DOHH2 (cell line): ENCODE measurements around the gene OSBPL10.

ENCODE experiments used
- H3F3A ChIP-seq: fragments of 200-600 bp; sonication (generic), shearing (Covaris generic); 2 replicates; pipeline ENCODE4 v1.6.0; 2016; ENCODE audit warnings: antibody characterized with exemption, mild to moderate bottlenecking; ENCODE audit not compliant: control insufficient read depth, insufficient read depth
- H3K27ac ChIP-seq: fragments of 200-600 bp; sonication (generic); 2 replicates; pipeline ENCODE4 v1.5.1; 2014; ENCODE audit warnings: low read depth, mild to moderate bottlenecking, low read length, moderate library complexity
- H3K27me3 ChIP-seq: fragments of 200-600 bp; sonication (generic); 2 replicates; pipeline ENCODE4 v1.6.1; 2014; ENCODE audit warnings: mild to moderate bottlenecking, low read length, mixed read lengths; ENCODE audit not compliant: control insufficient read depth
- H3K36me3 ChIP-seq: fragments of 200-600 bp; sonication (generic); 2 replicates; pipeline ENCODE4 v1.6.1; 2014; ENCODE audit warnings: mild to moderate bottlenecking, low read length, moderate library complexity, mixed read lengths; ENCODE audit not compliant: control insufficient read depth
- H3K4me1 ChIP-seq: fragments of 200-600 bp; sonication (generic); 2 replicates; pipeline ENCODE4 v1.6.1; 2014; ENCODE audit warnings: mild to moderate bottlenecking, low read length, mixed read lengths; ENCODE audit not compliant: control insufficient read depth
- H3K4me2 ChIP-seq: fragments of 200-600 bp; sonication (generic); 2 replicates; pipeline ENCODE4 v1.6.0; 2014; ENCODE audit warnings: mild to moderate bottlenecking, low read length, moderate library complexity
- H3K4me3 ChIP-seq: fragments of 200-600 bp; sonication (generic); 2 replicates; pipeline ENCODE4 v1.5.1; 2014; ENCODE audit warnings: mild to moderate bottlenecking, low read length, mixed read lengths
- H3K79me2 ChIP-seq: fragments of 200-600 bp; sonication (generic); 2 replicates; pipeline ENCODE4 v1.6.1; 2014; ENCODE audit warnings: mild to moderate bottlenecking, low read length, mixed read lengths; ENCODE audit not compliant: control insufficient read depth
- H3K9me2 ChIP-seq: fragments of 200-600 bp; sonication (generic); replicated peaks from 2 replicates; pipeline ENCODE4 v1.6.1; 2014; ENCODE audit warnings: mild to moderate bottlenecking, low read length, mixed read lengths; ENCODE audit not compliant: control insufficient read depth
- H3K9me3 ChIP-seq: fragments of 200-600 bp; sonication (generic); 2 replicates; pipeline ENCODE4 v1.6.1; 2014; ENCODE audit warnings: antibody characterized with exemption, low read length, mixed read lengths; ENCODE audit not compliant: control insufficient read depth, insufficient read depth
- H4K20me1 ChIP-seq: fragments of 200-600 bp; sonication (generic); 2 replicates; pipeline ENCODE4 v1.6.0; 2014; ENCODE audit warnings: low read depth, mild to moderate bottlenecking, antibody characterized with exemption, low read length, moderate library complexity; ENCODE audit not compliant: control insufficient read depth, insufficient read depth
- CTCF ChIP-seq: fragments of 200-600 bp; sonication (generic); IDR thresholded peaks from one replicate; pipeline ENCODE4 v1.5.1; 2014; ENCODE audit warnings: antibody characterized with exemption, mild to moderate bottlenecking, low read depth, low read length; ENCODE audit not compliant: poor library complexity, severe bottlenecking
- EZH2phosphoT487 ChIP-seq: fragments of 200-600 bp; sonication (generic); IDR thresholded peaks from 2 replicates; pipeline ENCODE4 v1.6.1; 2017; ENCODE audit warnings: borderline replicate concordance, mild to moderate bottlenecking, antibody characterized with exemption, low read length, moderate library complexity, mixed read lengths

The OSBPL10 gene

GRCh38 chr3:31848163-31848818 lies 132.8 kb downstream of the OSBPL10 start:
- H3K4me1 ChIP-seq: peaks cover 73% of the 10 kb centered on the region
- H3K9me2 ChIP-seq: no peaks in the 10 kb centered on the region
- no peaks in the 10 kb centered on the region for H3K27me3 ChIP-seq
- H3K36me3 ChIP-seq: peaks cover 66% of the 10 kb centered on the region
- no peaks in the 10 kb centered on the region for H3F3A ChIP-seq
- H3K4me2 ChIP-seq: no peak overlapping the region
- H4K20me1 ChIP-seq: no peaks in the 10 kb centered on the region; the same call in 1 of the 2 replicates
- H3K27ac ChIP-seq: no peak overlapping the region
- H3K79me2 ChIP-seq: peaks cover 96% of the 10 kb centered on the region
- H3K4me3 ChIP-seq: no peak overlapping the region
- TF ChIP-seq EZH2phosphoT487: no peak
- no peak for TF ChIP-seq CTCF
- H3K9me3 ChIP-seq: no peaks in the 10 kb centered on the region

GRCh38 chr3:31847760-31848159 lies 133.3 kb downstream of the OSBPL10 start:
- TF ChIP-seq CTCF (no peak), EZH2phosphoT487 (no peak)
- Histone ChIP-seq H3K4me1 (peaks cover 68% of the 10 kb centered on the region), H3K79me2 (peaks cover 96% of the 10 kb centered on the region), H3K4me2 (no peak overlapping the region), H3K27ac (no peak overlapping the region), H3K9me2 (no peaks in the 10 kb centered on the region), H3F3A (no peaks in the 10 kb centered on the region), H3K9me3 (no peaks in the 10 kb centered on the region), H4K20me1 (no peaks in the 10 kb centered on the region; the same call in 1 of the 2 replicates), H3K36me3 (peaks cover 66% of the 10 kb centered on the region), H3K4me3 (no peak overlapping the region), H3K27me3 (no peaks in the 10 kb centered on the region)

- Histone ChIP-seq H4K20me1 (peaks cover 1% of the 10 kb centered on the region; the same call in 1 of the 2 replicates), H3K9me3 (no peaks in the 10 kb centered on the region), H3K4me3 (no peak overlapping the region), H3K27me3 (no peaks in the 10 kb centered on the region), H3F3A (no peaks in the 10 kb centered on the region), H3K4me1 (peaks cover 16% of the 10 kb centered on the region), H3K4me2 (no peak overlapping the region), H3K79me2 (peaks cover 84% of the 10 kb centered on the region), H3K36me3 (peaks cover 27% of the 10 kb centered on the region), H3K9me2 (no peaks in the 10 kb centered on the region), H3K27ac (no peak overlapping the region)
- TF ChIP-seq CTCF (no peak), EZH2phosphoT487 (no peak)
Observed at GRCh38 chr3:31841515-31841914, 139.5 kb downstream of the OSBPL10 start.
